Thymus (tissue), 11 donors: ENCODE results near the gene TBXAS1. TPM values are rescaled to one million over a fixed set of nuclear protein-coding genes. Genes with fewer than 3 reads are reported as not detected.

ENCODE experiments used
- DNase-seq, 9 donors: peaks; one replicate each; pipeline ENCODE4 v3.0.0-alpha.2; 2013; ENCODE audit warnings: low spot score in 9 of 9, low read depth in 6 of 9, missing footprints in 1 of 9
- H3K27ac ChIP-seq, 2 donors: one replicate each; pipeline ENCODE4 v1.5.1; 2013; ENCODE audit warnings: control low read depth in 1 of 2, low read depth in 1 of 2, low read length in 1 of 2, mild to moderate bottlenecking in 1 of 2, moderate library complexity in 1 of 2
- H3K27me3 ChIP-seq, 2 donors: one replicate each; pipeline ENCODE4 v1.5.1; 2013; ENCODE audit warnings: low read length in 1 of 2; ENCODE audit not compliant: control insufficient read depth in 2 of 2, insufficient read depth in 1 of 2
- H3K36me3 ChIP-seq, 2 donors: one replicate each; pipeline ENCODE4 v1.5.1; 2013; ENCODE audit warnings: low read length in 1 of 2, mild to moderate bottlenecking in 1 of 2, moderate library complexity in 1 of 2; ENCODE audit not compliant: control insufficient read depth in 2 of 2, insufficient read depth in 2 of 2
- H3K4me1 ChIP-seq, 2 donors: one replicate each; pipeline ENCODE4 v1.5.1; 2013; ENCODE audit warnings: low read length in 2 of 2; ENCODE audit not compliant: control insufficient read depth in 2 of 2, insufficient read depth in 2 of 2
- H3K4me3 ChIP-seq, 2 donors: one replicate each; pipeline ENCODE4 v1.5.1; 2013; ENCODE audit warnings: low read length in 2 of 2, control low read depth in 1 of 2, mild to moderate bottlenecking in 1 of 2
- H3K9me3 ChIP-seq, 2 donors: one replicate each; pipeline ENCODE4 v1.5.1; 2013; ENCODE audit warnings: low read length in 1 of 2, mild to moderate bottlenecking in 1 of 2; ENCODE audit not compliant: control insufficient read depth in 2 of 2, insufficient read depth in 1 of 2
- WGBS: extraction: QIAGEN DNeasy Blood & Tissue Kit; methylation state at CpG from one replicate; pipeline ENCODE4 v1.1.7; 2013; 5-methylcytosine and 5-hydroxymethylcytosine counted together
- polyA plus RNA-seq: library from polyadenylated mRNA; stranded (reverse); fragments of 200-250 nt; gene quantifications from one replicate; pipeline ENCODE4 v1.2.3, GENCODE V29; 2013
- total RNA-seq: library from RNA; stranded (reverse); fragments of 120-200 nt; gene quantifications from one replicate; pipeline ENCODE4 v1.2.4, GENCODE V29; 2013
- donor health status: healthy.

The TBXAS1 gene
- total and polyA plus RNA-seq, 2 donors, result 15.3 to 16.3 TPM

DNA sequence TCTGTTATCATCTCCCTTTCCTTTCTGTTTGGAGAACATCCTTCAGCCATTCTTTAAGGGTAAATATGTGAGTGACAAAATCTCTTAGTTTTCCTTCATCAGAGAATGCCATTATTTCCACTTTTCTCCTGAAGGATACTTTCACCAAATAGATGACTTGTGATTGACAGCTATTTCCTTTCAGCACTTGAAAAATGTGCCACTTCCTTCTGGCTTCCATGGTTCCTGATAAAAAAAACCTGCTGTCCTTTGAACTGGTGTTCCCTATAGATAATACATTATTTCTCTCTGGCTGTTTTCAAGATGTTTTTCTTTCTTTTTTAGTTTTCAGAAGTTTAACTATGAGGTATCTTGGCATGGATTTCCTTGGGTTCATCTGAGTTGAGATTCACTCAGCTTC is 79.7 kb downstream of the TBXAS1 start:
- Histone ChIP-seq H3K27me3 (no peaks in the 10 kb centered on the region), H3K9me3 (peaks cover 0 to 4% of the 10 kb centered on the region in 2 donors), H3K27ac (no peak overlapping the region), H3K4me3 (no peak overlapping the region), H3K36me3 (peaks cover 4 to 5% of the 10 kb centered on the region in 2 donors), H3K4me1 (no peaks in the 10 kb centered on the region)
- no peak for DNase-seq

DNA sequence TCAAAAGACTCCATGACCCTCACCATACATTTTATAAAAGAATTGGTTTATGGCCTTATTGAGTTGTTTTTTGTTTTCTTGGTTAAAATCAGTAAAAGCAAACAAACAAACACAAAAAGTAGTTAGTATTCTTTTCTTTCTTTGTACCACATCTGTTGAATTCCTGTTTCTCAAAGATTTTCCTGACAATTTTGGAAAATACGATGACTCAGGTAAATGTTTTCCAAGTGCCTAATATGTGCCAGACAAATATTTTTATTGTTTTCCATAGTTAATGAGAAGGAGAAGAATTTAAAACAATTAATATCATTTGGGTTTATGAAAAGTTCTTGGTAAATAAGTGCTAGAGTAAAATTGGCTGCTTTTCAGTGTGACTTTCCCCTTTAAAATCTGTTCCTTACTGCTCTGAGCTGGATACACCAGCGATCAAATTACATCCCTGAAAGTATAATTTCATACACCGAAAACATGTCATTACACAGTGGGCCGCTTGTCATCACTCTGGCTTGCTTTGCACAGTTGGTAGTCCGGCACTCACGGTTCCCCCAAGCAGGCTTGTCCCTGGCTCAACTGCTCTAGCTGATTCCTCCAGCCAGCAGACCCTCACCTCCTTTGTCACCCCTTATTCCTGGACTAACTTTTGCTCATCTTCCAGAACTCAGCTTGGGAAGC is 80.5 kb downstream of the TBXAS1 start:
- Histone ChIP-seq H3K27me3 (no peaks in the 10 kb centered on the region), H3K27ac (no peak overlapping the region), H3K4me1 (no peaks in the 10 kb centered on the region), H3K4me3 (no peak overlapping the region), H3K36me3 (peaks cover 4 to 6% of the 10 kb centered on the region in 2 donors), H3K9me3 (peaks cover 0 to 4% of the 10 kb centered on the region in 2 donors)
- WGBS, result 94% methylated on average over 6 of the region's 6 CpGs
- DNase-seq, result no peak

DNA sequence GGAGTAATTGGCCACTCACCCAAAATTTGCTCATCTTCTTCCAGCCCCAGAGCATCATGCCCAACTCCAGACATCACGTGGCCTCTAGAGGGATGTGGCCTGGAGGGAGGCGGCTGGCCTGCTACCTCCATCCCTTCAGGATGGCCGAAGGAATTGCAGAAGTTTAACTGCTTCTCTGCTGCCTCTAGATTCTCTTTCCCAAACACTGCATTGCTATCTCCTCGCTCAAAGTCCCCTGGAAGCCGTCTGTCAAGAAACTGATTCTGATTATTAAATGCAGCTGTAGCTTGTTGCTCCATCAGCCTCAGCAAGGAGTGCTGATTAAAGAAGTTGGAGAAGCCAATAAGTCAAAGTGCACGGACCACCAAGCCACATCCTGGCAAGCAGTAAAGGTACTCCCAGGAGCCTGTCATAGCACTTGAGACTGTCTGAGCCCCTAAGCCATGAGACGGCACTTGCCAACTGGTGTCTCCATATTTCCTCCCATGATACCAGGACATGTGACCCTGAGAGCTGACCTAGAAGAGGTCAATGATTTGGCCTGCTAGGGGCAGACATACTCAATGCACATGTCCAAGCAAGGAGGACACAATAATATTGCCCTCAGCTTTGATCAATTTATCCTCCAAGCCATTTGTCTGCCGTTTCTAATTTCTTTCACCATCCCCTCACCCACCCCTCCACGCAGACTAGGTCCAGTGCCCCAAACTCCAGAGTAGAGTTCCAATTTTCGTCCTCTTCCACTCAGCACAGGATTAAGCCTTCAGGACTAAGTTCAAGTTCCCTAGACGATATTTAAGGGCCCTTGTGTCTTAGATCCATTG is 84.2 kb downstream of the TBXAS1 start:
- whole genome bisulfite sequencing, result 94% methylated on average over 11 of the region's 11 CpGs
- Histone ChIP-seq H3K4me3 (no peak overlapping the region), H3K4me1 (peaks cover 16 to 23% of the 10 kb centered on the region in 2 donors), H3K9me3 (peaks cover 0 to 3% of the 10 kb centered on the region in 2 donors), H3K27ac (no peak overlapping the region), H3K27me3 (no peaks in the 10 kb centered on the region), H3K36me3 (peaks cover 4 to 15% of the 10 kb centered on the region in 2 donors)
- no peak for DNase-seq

DNA sequence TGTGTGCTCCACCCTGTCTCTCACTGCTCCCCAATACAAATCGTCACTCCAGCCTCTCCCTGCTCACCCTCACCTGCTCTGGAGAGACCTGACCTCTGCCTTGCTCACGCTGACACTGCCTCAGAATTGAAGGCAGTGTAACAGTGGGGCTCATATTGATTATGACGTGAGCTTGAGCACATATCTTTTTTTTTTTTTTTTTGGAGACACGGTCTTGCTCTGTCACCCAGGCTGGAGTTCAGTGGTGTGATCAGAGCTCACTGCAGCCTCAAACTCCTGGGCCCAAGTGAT is 84.7 kb downstream of the TBXAS1 start:
- no peak overlapping the region for H3K27ac ChIP-seq
- 83% methylated on average over 4 of the region's 4 CpGs for WGBS

DNA sequence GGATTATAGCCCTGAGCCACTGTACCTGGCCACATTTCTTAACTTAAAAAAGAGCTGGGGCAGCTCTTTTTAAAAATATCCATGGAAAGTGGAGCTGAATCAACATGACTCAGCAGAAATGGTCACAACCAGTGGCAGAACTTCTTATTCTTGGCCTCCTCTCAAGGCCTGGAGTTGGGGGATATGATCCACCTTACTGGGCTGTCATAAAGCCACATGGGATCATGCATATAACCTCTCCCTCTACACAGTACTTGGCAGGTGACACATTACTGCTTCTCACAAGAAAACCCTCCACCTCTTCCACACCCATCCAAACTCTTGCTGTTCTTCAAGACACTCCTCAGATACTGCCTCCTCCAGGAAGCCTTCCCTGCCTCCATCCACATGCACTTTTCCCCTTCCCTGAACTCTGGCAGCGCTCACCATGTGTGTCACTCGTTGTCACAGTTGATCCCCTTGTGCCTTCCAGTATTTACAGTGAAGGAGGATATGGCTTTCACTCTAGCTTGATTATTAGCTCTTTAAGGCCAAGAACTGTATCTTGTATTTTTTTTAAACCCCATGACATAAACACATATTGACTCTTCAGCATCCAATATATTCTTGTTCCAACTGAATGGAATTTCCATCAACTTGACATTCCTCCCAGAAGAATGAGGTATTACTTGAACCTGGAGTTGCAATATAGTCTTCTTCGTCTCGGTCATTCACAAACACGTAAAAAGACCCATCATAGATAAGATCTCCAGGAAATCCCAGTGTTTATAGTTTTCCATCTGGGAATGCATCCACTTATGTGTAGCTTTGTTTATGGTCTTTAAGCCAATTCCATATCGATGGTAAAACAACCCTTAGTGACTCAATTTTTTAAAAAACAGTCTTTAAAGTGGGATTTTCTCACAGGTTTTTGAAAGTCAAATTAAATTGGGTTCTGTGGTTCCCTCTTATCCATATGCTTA is 85.5 kb downstream of the TBXAS1 start:
- Histone ChIP-seq H3K4me1 (peaks cover 16 to 25% of the 10 kb centered on the region in 2 donors), H3K4me3 (no peak overlapping the region), H3K9me3 (peaks cover 0 to 3% of the 10 kb centered on the region in 2 donors), H3K27ac (no peak overlapping the region), H3K27me3 (no peaks in the 10 kb centered on the region), H3K36me3 (peaks cover 4 to 15% of the 10 kb centered on the region in 2 donors)
- no peak for DNase-seq
- WGBS, result 97% methylated on average over 6 of the region's 6 CpGs

More for the DNA sequence above, 84.7 kb downstream of the TBXAS1 start:
- peaks cover 0 to 3% of the 10 kb centered on the region in 2 donors for H3K9me3 ChIP-seq
- H3K4me1 ChIP-seq, result peaks cover 16 to 25% of the 10 kb centered on the region in 2 donors
- H3K27me3 ChIP-seq, result no peaks in the 10 kb centered on the region
- H3K4me3 ChIP-seq, result no peak overlapping the region
- no peak for DNase-seq
- H3K36me3 ChIP-seq, result peaks cover 4 to 15% of the 10 kb centered on the region in 2 donors

DNA sequence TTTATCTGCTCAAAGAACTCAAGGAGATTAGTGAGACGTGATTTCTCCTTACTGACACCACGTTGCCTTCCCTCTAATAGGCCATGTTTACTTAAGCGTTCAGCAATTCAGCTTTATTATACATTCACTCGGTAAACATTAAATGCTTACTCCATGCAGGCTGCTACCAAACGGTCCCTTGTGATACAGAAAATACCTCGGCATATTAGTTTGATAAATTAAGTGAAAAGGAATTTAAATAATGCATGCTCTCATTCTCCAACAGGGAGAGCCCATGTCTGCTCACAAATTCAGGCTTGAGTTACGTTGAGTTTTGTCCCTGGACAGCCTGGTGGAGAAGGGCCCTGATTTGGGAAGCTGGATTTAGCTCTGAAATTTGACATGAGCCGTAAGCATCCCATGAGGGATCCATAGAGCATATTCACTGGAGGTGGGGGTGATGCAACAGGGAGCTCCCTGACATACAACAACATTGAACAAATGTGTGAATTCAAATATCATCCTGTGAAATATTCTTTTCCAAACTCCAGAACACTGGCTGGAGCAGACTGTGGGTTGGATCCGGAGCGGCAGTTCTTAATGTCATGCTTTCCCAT is 86.3 kb downstream of the TBXAS1 start:
- Histone ChIP-seq H3K27me3 (no peaks in the 10 kb centered on the region), H3K9me3 (peaks cover 0 to 3% of the 10 kb centered on the region in 2 donors), H3K27ac (no peak overlapping the region), H3K4me1 (peaks cover 16 to 25% of the 10 kb centered on the region in 2 donors), H3K4me3 (no peak overlapping the region), H3K36me3 (peaks cover 4 to 15% of the 10 kb centered on the region in 2 donors)
- DNase-seq, result no peak
- 97% methylated on average over 10 of the region's 10 CpGs for WGBS

DNA sequence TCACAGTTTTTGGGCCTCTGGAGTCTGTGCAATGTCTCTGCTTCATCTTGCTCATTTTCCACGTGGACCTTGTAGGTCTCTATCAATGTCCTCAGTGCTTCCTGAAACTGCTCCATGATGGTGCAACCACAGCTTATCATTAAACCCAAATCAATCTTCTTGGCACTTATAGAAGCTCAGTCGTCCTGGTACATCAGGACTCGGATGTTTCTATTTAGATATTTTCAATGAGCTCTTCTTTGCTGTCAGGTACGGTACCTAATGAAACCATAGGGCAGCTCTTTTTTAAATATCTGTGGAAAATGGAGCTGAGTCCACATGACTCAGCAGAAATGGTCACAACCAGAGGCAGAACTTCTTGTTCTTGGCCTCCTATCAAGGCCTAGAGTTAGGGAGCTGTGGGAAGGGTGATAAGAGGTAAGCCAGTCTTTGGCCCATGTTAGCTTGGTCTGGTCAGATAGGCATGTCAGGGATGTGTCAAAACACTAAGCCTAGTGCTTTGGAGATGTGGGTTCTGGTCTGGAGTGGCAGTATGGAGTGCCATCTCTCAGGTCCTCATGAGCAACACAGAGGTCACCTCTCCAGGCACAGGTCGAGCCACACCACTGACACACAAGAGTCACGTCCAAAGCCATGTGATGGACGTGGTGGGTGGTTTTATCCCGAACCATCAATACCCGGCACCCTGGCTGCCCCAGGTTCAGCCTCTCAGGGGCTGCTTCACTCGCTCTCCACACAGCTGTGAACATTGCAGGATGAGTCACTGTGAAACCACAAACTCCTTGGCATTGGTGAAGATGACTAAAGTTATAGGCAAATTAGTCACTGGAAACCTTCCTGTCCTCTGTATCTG is 87.0 kb downstream of the TBXAS1 start:
- peaks cover 0 to 3% of the 10 kb centered on the region in 2 donors for H3K9me3 ChIP-seq
- peak overlapping the region; percentile 81 to 83 for H3K27ac ChIP-seq
- peaks cover 16 to 25% of the 10 kb centered on the region in 2 donors for H3K4me1 ChIP-seq
- no peaks in the 10 kb centered on the region for H3K27me3 ChIP-seq
- H3K4me3 ChIP-seq, result no peak overlapping the region
- WGBS, result 64% methylated on average over 10 of the region's 10 CpGs
- peak in 4 of 9 donors; percentile 13 to 60 (median 30) for DNase-seq
- peaks cover 4 to 15% of the 10 kb centered on the region in 2 donors for H3K36me3 ChIP-seq
